GM18873 (cell line): ENCODE measurements around the gene SRP54.
"Not testable (repeated sequence)": the region's sequence is repeated elsewhere in the genome, so short reads cannot be mapped to it uniquely, and the experiment has no call there.

ENCODE experiments used
- ATAC-seq: cut with Tn5 transposase; IDR thresholded peaks from one replicate; pipeline ENCODE4 v1.9.1; 2021; ENCODE audit warnings: mild to moderate bottlenecking, moderate library complexity, moderate number of reproducible peaks; ENCODE audit not compliant: unreplicated experiment, low FRiP score

SRP54 gene

DNA sequence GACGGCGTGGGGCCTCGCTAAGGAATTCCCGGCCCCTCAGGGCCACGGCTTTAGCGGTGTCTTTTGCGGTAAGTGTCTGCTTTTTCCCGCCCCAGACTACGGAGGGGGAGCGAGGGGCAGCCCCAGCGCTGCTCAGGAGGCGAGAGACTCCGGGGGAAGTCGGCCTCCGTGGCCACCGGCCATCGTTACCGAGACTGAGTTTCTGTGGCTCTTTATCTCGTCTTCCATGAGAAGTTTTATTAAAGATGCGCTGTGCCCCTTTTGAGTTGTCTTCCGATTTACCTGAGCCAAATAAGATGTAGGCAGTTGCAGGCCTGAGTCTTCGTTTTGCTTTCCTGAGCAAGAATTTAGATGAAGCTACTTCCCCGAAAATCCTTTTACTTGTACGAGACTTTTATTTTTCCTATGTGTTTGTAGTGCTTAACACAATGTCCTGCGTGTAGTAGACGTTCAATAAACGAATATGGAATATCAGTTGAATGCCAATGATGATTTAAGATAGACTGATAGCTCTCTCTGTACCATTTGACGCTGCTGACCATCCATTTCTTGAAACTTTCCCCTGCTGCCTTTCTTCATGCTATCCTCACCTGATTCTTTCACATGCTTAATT, 462 bp downstream of the SRP54 start:
- no peak for ATAC-seq

DNA sequence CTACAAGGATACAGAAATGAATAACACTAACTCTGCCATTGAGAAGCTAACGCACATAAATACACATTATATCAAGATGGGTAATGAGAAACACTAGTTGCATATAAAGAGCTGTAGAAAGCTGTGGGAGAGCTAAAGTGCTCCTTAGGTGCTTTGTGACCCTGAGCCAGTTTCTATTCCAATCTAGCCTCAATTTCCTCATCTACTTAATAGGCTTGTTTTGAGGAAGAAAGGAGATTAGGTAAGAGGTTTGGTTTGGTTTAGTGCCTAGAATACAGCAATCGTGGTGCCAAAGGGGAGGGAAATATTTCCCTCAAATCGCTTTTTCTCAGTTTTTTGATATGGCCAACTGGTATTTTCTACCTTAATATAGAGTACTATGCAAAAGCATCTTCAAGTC, 994 bp downstream of the SRP54 start:
- ATAC-seq, result no peak

DNA sequence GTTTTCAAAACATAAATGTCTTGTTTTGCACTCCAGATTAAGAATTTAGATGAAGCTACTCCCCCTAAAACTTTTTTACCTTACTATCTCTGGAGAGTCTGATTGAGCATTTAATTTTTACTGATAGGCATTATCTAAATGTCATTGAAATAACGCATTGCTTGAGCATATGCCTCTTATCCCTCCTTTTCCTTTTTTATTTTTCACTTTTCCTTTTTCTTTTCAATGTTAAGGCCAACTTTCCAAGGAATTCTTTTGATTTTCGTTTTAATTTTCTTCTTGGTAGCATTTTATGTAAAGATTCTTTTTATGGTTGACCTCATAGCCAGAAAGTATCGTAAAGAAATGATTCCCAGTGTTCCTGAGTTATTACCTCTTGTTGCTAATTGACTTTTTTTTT, 2.9 kb downstream of the SRP54 start:
- no peak for ATAC-seq

DNA sequence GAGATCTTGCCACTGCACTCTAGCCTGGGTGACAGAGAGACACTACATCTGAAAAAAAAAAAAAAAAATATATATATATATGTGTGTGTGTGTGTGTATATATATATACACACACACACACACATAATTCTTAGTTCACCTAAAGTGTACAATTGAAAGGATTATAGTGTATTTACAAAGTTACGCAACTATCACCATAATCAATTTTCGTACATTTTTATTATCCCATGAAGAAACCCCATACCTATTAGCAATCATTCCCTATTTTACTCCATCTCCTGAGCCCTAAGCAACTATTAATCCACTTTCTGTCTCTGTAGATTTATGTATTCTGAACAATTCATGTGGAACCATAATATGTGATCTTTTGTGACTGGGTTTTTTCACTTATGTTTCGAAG, 4.4 kb downstream of the SRP54 start:
- ATAC-seq, result no peak

DNA sequence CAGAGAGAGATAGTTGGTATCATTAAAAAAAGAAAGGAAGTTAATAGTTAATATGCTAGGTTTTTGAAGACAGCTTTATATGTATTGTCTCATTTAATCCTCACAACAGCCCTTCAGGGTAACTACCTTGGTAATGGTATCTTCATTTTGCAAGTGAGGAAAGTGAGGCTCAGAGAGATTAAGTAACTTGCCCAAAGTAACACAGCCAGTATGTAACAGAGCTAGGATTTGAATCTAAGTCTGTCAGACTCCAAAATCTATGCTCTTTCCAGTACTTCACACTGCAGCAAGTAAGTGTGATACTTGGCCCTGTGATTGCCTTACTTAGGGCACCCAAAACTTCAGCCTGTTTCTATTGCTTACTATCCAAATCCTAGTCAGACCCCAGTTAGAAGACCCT, 7.0 kb downstream of the SRP54 start:
- ATAC-seq, result no peak

DNA sequence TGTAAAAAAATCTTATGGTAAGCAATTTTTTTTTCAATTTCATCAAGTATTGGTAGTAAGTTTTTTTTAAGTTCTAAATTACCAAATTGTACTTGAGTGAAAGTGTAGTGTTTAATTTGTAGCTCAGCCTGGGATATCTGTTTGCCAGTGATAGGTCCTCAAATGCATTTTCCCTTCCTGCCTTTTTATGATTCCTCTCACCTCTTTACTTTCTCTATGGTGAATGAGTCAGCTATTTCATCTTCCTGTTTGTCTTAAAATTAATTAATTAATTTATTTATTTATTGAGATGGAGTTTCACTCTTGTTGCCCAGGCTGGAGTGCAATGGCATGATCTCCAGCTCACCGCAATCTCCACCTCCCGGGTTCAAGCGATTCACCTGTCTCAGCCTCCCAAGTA, 10.6 kb downstream of the SRP54 start:
- no peak for ATAC-seq

DNA sequence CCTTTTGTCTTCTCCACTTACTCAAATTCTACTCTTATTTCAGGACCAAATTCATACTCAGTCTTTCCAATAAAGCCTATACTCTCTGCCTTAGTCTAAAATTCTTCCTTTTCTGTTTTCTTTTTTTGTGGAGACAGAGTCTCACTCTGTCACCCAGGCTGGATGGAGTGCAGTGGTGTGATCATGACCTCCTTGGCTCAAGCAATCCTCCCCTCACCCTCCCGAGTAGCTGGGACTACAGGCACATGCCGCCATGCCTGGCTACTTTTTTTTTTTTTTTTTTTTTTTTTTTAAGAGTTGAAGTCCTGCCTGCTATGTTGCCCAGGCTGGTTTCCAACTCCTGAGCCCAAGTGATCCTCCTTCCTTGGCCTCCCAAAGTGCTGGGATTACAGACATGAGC, 11.9 kb downstream of the SRP54 start:
- no peak for ATAC-seq

DNA sequence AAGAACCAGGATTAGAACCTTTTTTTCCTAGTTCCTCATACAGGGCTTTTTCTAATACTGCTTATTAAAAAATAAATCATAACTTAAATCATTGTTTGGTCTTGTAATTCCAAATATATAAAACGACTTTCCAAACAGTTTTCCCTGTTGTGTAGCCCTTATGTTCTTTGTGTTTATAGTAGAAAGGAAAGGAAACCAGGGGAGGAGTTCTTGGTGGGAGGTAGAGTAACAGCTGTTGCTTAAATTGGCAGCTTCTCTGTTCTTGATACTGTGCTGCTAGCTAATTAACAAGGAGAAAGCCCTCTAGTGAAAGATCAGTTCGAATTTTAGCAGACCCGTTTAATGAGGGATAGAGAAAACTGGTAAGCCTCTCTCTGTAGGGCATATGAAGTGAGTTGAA, 15.0 kb downstream of the SRP54 start:
- no peak for ATAC-seq

DNA sequence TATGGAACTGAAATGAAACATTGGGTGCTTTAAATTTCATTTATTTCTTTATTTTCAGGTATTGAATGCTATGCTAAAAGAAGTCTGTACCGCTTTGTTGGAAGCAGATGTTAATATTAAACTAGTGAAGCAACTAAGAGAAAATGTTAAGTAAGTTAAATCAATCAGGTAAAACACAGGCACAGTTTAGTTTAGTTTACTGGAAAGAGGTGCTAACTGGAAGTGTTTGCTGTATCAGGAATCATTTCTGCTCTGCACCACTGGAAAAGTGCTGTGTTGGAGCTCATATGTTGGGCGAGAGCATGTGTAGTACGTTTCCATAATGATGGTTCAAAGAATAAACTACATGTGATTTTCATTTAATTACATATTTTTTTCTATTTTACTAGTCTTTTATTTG, 16.7 kb downstream of the SRP54 start:
- ATAC-seq, result no peak

DNA sequence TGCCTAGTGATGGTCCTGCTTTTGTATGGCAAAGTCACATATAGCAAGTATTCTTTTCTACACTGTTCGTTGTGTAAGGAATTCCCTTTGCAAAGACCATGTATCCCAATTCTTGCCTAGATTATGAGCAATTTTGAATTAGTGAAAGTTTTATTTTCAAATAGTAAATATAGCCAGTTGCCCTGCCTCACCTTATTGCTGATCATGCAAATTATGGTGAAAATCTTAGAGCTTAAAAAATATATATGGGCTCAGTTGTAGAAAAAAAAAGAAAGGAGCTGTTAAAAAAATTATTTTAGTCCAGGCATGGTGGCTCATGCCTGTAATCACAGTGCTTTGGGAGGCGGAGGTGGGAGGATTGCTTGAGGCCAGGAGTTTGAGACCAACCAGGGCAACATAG, 18.8 kb downstream of the SRP54 start:
- no peak for ATAC-seq

DNA sequence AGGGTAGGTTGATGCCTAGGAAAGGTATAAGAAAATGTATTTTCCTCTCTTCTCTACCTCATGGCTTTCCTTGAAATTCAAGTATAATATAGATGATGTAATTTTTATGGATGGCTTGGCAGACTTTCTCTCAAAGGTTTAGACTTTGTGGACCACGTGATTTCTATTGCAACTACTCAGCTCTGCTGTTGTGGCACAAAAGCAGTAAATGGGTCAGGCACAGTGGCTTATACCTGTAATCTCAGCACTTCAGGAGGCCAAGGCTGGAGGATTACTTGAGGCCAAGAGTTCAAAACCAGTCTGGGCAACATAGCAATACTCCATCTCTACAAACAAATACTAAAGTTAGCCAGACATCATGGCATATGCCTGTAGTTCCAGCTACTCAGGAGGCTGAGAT, 22.0 kb downstream of the SRP54 start:
- no peak for ATAC-seq

DNA sequence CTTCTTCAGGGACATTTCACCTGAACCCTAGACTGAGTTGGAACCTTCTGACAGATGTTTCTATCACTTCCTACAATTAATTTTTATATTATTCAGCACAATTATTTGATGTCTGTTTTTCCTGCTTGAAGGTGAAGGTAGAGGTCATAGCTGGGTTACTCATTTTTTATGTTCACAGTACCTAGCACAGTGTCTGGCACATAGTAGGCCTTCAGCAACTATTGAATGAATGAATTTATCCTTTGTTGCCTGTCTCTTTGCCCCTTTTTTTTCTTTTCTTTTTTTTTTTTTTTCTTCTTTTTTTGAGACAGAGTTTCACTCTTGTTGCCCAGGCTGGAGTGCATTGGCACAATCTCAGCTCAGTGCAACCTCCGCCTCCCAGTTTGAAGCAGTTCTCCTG, 33.8 kb downstream of the SRP54 start:
- no peak for ATAC-seq

DNA sequence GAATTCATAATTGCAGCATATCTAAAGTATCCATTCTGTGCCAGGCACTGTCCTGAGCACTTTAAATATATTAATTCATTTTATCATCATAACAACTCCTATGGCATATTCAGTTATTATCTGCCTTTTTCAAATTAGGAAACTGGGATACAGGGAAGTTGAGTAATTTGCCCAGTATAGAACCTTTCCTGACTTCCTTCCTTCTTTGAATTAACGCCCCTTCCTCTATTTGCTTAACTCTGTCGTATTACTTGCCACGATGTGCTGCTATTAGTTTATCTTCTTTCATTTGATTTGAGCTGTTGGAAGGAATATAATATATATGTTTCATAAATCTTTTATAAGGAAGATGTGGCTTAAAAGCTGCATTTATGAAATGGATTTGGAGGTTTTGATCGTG, 37.9 kb downstream of the SRP54 start:
- ATAC-seq, result no peak

DNA sequence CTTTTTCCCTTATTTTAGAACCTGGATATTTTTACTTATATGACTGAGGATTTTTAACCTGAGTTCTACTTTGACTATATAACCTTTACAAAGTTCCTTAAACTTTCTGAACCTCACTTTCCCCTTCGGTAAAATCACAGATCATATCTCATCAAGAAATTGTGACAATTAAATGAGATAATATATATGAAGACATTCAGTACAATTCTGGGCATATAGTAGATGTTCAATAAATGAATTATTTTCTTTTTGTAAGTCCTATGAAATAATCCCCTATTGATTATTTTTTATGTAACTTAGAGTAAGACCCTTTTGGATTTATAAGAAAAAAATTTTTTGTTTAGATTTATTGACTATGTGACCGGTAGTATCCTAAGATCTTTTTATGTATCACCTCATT, 45.6 kb downstream of the SRP54 start:
- ATAC-seq, result no peak

DNA sequence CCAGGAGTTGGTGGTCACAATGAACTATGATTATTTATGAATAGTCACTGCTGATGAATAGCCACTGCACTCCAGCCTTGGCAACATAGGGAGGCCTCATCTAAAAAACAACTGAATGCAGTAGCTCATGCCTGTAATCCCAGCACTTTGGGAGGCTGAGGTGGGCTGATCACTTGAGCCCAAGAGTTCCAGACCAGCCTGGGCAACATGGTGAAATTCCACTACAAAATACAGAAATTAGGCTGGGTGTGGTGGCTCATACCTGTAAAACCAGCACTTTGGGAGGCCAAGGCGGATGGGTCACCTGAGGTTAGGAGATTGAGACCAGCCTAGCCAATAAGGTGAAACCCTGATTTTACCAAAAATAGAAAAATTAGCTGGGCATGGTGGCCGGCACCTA, 49.8 kb downstream of the SRP54 start:
- ATAC-seq, result no peak

DNA sequence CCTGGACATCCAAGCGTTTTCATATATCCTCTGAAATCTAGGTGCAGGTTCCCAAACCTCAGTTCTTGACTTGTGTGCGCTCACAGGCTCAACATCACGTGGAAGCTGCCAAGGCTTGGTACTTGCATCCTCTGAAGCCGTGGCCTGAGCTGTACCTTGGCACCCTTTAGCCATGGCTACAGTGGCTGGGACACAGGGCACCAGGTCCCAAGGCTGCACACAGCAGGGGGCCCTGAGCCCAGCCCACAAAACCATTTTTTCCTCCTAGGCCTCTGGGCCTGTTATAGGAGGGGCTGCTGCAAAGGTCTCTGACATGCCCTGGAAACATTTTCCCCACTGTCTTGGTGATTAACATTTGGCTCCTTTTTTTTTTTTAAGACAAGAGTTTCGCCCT, 51.6 kb downstream of the SRP54 start:
- no peak for ATAC-seq

DNA sequence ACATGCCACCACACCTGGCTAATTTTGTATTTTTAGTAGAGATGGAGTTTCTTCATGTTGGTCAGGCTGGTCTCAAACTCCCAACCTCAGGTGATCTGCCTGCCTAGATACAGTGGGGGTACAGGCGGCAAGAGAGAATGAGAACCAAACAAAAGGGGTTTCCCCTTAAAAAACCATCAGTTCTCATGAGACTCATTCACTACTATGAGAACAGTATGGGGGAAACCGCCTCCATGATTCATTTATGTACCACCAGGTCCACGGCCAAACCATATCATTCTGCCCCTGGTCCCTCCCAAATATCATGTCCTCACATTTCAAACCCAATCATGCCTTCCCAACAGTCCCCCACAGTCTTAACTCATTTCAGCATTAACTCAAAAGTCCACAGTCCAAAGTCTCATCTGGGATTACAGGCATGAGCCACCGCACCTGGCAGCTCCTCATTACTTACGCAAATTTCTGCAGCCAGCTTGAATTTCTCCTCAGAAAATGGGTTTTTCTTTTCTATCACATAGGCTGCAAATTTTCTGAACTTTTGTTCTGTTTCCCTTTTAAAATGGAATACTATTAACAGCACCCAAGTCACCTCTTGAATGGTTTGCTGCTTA, 52.3 kb downstream of the SRP54 start:
- not testable (repeated sequence) for ATAC-seq

DNA sequence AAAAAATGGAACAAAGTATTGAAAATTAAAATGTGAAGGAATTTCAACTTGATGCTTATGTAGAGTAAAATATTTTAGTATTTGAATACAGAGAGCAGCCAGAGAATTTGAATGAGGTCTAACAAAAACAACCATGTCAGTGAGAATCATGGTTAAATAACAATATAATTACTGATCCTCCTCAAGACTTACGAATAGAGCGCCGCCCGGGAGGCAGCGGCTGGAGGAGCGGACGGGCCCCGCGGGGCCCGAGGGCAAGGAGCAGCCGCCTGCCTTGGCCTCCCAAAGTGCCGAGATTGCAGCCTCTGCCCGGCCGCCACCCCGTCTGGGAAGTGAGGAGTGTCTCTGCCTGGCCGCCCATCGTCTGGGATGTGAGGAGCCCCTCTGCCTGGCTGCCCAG, 55.5 kb downstream of the SRP54 start:
- not testable (repeated sequence) for ATAC-seq

DNA sequence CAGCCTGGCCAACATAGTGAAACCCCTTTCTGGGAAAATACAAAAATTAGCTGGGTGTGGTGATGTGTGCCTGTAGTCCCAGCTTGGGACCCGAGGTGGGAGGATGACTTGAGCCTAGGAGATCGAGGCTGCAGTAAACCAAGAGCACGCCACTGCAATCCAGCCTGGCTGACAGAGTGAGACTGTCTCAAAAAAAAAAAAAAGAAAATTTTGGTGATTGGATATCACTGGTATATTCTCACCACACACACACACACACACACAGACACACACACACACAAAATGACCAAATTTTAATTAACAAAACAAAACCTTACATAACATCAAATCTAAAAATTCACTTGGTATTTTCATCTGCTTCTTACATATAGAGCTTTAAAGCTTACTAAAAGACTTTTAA, 59.8 kb downstream of the SRP54 start:
- no peak for ATAC-seq

DNA sequence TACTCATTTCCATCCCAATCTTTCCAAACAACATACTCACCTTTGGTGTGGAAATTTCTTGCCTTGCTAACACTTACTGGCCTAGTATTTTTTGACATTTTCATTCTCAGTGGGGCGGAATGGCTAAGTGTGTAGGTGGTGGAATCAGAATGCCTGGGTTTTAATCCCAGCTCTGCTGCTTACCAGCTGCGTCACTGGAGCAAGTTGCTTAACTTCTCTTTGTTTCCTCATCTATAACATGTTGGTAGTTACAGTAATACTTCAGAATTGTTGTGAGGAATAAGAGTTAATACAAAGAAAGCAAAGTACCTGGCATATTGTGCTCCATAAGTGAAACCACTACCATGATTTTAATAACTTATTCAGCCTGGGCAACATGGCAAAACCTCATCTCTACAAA, 60.3 kb downstream of the SRP54 start:
- no peak for ATAC-seq

DNA sequence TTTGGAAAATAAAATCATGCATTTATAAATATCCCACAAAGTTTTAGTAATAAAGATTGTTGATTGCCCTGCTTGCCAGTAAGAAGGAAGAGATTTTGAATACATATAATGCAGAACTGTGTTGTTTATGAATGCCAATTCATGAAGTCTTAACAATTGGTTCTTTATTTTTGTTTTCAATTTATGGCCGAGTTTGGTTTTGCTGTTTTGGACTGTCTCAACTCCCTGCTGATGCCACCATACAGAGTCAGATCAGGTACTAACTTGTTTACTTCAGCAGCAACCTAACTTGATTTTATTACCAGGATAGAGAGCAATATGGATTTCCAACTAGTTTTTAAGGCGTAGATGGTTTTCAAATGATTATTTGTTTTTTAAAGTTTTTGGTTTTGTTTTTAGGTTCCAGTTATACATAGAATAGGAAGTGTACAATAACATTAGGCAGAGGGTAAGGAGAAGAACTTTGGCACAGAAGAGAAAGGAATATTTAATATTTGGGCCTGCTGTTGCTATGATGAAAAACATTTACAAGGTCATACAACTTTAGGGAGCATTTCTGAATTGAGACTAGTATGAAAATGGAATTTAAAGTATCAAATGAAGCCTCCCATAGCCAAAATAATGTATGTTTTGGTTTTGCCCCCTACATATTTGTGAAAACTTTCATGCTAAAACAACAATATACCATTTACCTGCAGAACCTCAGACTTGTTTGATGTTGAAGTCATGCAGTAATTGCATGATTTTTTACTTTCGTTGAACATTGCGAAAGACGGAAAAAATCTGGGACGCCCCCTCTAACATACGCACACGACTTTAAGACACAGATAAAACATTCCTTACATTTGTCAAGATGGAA, 62.4 kb downstream of the SRP54 start:
- ATAC-seq, result no peak

DNA sequence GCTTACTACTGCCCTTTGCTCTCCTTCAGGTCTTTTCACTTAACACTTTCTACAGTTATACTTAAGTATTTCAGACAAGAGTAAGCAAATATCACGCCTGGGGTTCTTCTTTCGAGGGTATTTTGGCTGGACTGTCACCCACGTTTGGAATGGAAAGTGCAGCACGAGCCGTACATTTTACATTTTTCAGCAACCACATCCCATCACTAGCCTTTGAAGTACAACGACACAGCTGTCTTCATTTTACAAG, 62.9 kb downstream of the SRP54 start:
- no peak for ATAC-seq
